ENCODE results near the gene MACROD2.

GRCh38 chr20:15865553-15865952, 1870.2 kb downstream of the MACROD2 start:
- no peak for TF ChIP-seq POLR2AphosphoS5 (IDR thresholded peaks at IDR 0.05)
- TF ChIP-seq CTCF (IDR thresholded peaks at IDR 0.05; ENCODE audit: poor library complexity, severe bottlenecking) = no peak
- no peak for TF ChIP-seq EZH2 (IDR thresholded peaks at IDR 0.05; ENCODE audit: borderline replicate concordance, insufficient read depth, low read length, poor library complexity, severe bottlenecking)
- TF ChIP-seq EP300 (conservative IDR thresholded peaks at IDR 0.05; ENCODE audit: poor library complexity, severe bottlenecking) = no peak
- no peak for TF ChIP-seq TAF1 (IDR thresholded peaks at IDR 0.05; ENCODE audit: low read depth)
